ENCODE measurements around the gene HDAC4. TPM values are rescaled to one million over a fixed set of nuclear protein-coding genes. Genes with fewer than 3 reads are reported as not detected.

HDAC4 gene
- total RNA-seq, 1 donor from 2014 or later = 20.4 TPM

DNA sequence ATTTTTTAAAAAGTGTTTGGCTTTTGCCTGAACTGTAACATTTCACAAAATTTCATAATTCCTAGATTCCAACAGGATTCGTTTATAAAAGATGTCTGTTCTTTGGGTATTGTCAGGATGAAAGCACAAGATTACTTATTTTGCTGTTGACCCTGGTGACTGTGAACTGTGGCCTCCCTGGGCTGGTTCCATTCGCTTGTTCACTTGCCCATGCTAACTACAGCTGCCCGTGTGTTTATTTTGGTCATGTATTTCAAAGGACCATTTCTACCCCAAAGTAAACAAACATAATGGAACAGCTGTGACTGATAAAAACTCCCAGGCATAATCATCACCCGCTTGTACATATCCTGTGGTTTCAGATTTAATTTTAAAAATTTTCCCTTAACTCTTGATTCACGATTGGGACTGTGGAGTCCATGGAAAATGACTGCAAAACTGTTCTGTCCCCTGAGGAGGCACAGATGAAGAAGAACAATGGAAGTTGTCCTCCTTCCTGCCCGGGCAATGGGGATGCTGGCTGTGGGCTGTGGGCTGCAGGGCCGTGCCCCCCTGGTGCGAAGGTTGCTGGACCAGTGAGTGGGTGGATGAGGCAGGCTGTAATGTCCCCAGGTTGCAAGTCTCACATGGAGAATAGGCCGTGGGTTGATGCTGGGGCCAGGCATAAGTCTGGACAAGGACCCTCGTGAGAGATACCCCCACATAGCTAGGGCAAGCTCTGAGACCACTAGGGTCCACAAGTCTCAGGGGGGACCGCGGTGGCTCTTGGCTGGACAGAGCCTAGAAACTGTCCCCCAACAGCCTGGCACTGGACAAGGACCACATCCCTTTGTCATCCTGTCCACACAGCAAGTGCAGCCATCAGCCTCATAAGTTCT lies 28.9 kb upstream of the HDAC4 start:
- DNase-seq (ENCODE audit: low spot score in 2 of 2) (no peak), FAIRE-seq (no peak)

DNA sequence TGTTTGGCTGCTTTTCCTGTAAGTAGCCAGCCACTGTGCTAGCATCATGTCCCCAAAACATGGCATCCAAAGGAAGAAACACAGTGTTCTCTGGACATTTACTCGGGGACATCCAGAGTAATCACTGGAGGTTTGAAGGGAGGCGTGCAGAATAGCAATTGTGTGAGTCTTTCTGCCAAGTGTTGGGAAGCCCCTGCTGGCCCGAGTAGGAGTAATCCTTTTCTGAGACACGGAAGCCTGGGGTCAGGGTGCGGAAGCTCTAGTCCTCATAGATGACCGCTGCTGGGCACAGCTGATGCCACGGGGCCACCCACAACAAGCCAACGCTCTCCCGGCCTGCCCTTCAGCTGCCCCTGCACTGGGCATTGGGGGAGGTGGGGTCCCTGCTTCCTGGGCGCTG lies 24.8 kb upstream of the HDAC4 start:
- peak in 1 of 2 donors; percentile 39 for DNase-seq (ENCODE audit: low spot score in 2 of 2)

DNA sequence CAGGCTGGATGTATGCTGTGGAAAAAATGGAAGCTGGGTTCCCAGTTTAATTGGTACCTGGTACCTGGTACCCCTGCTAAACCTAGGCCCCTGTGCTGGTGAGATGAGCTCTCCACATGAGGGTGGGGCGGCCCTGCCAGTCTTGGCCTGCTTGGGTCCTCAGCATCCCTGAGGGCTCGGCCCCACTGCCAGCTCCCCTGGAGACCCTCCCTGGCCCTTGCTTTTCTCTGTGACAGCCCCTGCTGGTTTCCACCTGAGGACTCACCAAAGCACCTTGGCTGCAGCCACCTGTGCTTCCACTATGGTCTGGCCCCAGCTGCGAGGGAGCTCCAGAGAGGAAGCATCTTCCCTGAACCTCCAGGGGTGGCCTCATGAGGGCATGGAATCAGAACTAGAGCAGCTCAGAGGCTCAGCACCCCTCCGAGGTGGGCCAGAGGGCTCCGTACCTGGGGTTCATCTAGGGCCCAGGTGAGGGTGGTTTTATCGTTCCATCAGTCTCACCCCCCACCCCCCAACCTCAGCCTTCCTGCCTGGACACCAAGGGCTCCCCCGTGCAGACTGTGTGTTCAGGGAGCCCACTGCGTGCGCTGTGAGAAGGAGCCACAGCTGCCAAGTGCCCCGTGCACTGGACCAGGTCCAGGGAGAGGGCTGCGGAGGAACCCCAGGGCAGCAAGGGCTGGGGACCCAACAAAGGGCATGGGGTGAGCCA lies 23.7 kb upstream of the HDAC4 start:
- no peak for FAIRE-seq
- no peak for DNase-seq (ENCODE audit: low spot score in 2 of 2)

More for the DNA sequence above, 24.8 kb upstream of the HDAC4 start:
- FAIRE-seq = no peak

DNA sequence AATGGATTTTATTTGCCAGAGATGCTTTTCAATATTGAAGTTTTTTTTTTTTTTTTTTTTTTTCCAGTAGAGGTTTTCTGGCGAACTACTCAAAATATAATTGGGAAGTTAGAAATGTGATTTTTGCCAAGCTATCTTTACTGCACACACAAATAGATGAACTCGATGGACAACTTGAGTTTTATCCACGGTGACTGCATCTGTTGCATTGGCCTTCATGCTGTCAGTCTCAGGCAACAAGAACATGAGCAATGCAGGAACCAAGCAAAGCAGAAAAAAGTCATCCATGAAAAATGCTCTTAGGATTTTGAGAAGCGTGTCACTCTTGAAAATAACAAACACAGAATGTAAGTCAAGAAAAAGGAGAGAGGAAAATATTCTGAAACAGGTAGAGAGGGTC lies 22.7 kb upstream of the HDAC4 start:
- DNase-seq (ENCODE audit: low spot score in 2 of 2) (no peak), FAIRE-seq (no peak)

DNA sequence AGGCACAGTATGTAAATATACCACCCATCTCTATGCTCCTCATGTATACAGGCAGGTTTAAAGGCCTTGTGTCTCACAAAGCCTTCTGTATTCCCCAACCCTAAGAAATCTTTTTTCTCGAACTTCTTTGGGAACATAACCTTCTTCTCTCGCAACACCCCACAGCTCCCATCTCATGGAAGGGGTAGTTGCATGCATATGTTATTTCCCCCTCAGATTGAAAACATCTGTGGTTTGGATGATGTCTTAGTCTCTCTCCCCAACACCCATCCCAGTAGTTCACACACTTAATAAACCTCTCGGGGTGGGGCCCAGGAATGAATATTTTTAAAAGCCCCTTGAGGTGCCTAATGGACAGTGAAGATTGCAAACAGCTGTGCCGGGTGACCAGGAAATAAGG lies 21.0 kb upstream of the HDAC4 start:
- FAIRE-seq (no peak), DNase-seq (ENCODE audit: low spot score in 2 of 2) (no peak)

DNA sequence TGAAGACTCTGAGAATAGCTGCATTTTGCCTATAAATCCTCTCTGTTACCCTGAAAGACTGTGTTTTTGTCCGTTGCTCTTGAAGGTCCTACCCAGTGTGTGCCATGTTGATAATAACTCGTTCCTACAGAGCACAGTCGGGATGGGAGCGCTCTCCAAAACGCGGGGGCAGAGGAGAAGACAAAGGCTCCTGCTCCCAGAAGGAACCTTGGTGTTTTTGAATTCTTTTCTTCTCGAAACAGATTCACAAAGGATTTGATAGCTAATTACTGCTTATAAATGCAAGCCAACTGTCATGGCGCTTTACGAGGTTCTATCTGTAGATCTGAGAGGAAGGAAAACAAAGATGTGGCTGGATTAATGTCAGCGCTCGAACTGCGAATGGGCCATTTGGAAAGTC lies 19.3 kb upstream of the HDAC4 start:
- no peak for DNase-seq (ENCODE audit: low spot score in 2 of 2)
- no peak for FAIRE-seq

DNA sequence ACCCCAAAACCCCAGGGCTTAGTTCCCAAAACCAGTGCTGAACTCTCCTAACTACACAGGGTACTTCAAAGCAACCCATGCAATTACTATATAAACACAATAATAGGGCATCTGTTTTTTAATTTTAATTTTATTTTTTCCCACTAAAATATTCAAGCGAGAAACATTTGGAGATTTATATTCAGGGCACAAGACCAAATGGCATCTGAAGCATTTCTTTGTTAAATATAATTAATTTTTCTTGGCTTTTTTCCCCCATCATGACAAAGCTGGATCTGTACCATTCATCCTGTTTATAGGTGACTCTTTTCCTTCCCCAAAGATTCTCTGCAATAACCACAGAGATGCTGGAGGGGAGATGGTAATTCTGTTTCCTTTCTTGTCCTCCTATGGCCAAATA lies 18.1 kb upstream of the HDAC4 start:
- DNase-seq (ENCODE audit: low spot score in 2 of 2) = no peak

DNA sequence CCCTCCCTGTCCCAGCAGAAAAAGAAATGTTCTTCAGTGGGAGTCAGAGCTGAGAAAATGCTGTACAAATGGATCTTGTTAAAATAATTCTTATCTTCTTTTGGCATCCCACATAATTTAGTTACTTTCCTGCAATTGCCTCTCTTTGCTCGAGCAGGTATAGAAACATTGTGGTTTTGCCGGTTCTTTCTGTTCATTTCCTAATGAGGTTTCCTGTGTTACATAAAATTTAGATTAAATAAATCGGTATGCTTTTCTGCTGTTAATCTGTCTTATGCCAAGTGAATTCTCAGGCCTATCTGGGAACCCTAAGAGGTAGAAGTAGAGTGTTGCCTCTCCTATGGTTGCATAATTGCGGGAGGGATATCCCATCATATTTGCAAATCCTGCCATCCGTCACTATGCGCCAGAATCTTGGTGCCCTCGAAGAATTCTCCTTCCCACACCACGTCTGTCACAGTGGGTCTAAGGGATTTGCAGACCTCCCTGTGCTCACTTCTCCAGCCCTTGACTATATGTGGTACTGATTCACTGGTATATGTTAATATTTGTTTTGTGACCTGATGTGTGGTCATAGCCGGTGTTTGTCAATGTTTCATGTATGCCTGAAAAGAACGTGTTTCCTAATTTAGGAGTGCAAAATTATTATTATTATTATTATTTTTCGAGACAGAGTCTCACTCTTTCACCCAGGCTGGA lies 12.2 kb upstream of the HDAC4 start:
- DNase-seq (ENCODE audit: low spot score in 2 of 2) (no peak), FAIRE-seq (no peak)

More for the DNA sequence above, 18.1 kb upstream of the HDAC4 start:
- FAIRE-seq = no peak

DNA sequence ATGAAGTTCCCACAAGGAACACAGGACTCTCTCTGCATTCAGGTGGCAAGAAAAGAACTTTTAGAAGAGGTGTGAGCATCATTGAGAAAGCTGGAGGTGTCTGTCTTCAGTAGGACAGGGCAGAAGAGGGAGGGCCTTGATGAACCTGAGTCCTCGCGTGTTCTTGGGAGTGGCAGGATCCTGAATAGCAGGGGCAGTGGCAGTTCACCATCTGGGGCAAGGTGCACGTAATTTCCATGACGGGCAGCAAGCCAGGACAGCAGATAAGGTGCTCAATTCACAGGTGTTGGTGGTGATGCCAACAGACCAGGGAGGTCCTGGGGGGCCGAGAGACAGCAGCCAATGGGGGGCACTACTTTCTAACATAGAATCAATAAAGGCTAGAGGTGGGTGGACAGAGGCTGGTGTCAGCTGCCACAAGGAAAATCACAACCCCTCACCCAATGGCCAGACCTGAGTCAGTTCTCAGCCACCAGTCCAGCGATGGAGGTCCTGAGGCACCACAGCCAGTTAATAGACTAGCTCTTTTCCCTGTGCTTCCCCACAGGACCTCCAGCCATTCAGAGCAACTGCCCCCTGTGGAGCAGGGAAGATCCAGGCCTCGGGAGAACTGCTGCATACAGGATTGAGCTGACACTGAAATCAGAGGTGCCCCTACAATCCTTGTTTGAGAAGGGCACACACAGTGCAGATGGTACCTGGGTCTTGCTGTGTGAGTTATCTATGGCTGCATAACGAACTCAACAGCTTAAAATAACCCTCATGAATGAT lies 10.9 kb upstream of the HDAC4 start:
- DNase-seq (ENCODE audit: low spot score in 2 of 2) (no peak), FAIRE-seq (no peak)

DNA sequence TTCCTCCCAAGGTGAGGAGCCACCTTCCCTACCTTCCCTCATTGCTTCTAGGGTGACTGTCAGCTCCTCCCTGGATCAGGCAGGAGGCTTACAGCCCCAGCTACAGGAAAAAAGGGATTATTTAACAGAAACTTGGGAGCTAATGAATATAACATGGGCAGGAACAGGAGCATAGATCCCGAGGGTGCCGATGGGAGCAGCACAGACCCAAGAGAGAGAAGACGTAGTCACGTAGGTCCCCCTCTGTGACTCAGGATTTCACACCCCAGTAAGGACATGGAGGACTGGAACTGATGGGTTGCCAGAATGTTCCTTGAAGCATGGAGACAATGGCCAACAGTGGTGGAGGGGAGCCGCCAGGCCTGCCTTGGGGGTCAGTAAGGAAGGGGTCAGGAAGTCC lies 10.3 kb upstream of the HDAC4 start:
- DNase-seq (ENCODE audit: low spot score in 2 of 2) (no peak), FAIRE-seq (no peak)

DNA sequence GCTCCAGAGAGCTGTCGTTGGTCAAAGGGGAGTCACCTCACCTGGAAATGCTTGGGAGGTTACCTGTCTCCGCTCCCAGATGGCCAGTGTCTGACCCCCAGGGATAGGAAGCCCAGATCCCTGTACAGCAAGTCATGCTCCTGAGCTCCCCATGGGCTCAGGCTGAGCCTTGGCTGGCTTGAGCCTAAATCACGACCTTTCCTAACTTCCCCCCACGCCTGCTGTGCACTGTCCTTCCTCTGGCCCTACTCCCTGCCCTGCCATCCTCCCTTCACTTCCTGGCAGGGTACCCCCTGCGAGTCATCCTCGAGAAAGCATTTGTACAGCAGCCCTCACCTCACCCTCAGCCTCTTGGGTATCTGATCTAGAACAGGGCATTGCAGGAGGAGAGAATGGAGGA lies 9.2 kb upstream of the HDAC4 start:
- FAIRE-seq (no peak), DNase-seq (ENCODE audit: low spot score in 2 of 2) (no peak)

DNA sequence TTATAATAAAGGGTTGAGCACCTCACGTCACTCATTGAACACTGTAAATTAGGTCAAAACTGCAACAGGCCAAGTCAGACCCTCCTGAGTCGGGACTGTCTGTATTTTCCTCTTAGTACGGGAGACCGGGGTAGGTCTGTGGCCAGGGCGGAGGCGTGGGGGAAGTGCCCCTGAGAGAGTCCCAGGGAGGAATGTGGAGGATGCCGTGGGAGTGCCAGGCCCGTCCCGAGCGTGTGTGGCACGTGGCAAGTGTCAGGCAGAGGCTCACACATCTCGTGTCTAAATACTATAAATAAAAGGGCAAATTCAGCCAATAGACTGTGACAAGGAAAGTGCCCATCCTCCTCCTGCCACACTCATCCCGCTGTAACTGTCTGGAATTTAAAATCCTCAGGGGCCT lies 6.3 kb upstream of the HDAC4 start:
- DNase-seq (ENCODE audit: low spot score in 2 of 2) (no peak), FAIRE-seq (no peak)

DNA sequence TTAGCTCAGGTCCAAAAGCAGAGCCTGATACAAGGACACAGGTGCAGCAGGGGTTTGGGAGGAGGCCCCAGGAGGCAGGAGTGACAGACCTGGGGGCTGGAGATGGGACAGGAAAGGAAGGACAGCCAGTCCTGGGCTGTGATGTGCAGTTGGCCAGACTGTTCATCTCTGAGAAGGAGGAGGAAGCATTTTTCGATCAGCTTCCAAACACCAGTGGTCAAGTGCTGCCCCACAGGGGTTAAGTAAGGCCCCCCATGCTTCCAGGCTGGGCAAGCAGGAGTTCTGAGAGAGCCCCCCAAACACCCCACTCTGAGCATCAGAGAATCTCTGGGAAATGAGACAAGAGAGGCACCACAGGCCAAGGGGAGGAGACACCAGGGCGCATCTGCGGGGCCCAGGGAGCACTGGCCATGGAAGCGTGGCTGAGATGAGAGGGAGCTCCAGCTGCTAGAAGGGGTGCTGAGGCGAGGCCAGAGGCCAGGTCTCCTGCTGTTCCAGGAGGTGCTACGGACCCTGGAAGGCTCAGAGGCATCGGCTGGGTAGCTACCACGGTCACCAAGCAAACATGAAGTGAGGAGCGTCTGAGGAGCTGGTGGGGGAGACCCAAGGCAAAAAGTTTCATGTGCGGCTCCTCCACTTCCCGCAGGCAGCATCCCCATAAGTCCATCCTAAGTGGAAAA lies 5.6 kb upstream of the HDAC4 start:
- DNase-seq (ENCODE audit: low spot score in 2 of 2) = no peak

DNA sequence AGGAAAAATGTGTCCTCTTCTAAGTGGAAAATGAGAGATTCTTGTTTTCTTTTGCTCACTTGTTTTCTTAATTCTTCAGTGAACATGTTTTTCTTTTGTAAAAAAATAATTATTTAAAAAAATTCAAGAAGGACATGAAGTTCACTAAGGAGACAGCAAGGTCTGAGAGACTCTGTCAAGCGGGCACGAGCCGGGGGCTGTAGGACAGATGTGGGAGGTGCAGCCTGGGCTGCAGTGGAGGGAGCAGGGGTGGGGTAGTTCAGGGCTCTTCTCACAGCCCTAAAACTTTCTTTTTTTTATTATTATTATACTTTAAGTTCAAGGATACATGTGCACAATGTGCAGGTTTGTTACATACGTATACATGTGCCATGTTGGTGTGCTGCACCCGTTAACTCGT lies 4.3 kb upstream of the HDAC4 start:
- DNase-seq (ENCODE audit: low spot score in 2 of 2) (no peak), FAIRE-seq (no peak)

More for the DNA sequence above, 5.6 kb upstream of the HDAC4 start:
- no peak for FAIRE-seq

DNA sequence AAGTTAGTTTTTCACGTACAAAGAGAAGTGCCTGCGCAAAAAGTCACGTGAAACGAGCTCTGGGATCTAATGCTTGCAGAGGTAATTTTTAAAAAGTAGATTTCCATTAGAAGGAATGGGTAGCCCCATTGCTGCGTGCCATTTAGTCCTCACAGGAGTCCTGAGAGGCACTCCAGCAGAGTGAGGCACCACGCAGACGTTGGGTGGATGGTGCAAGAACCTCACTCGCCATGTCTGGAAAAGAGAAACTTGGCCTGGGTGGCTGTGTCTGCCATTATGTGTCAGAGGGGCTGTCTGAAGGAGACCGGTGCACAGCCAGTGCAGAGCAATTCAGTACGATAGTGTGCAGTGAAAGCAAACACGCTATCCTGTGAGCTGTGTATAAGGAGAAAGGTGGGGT lies 1.8 kb upstream of the HDAC4 start:
- FAIRE-seq = no peak

DNA sequence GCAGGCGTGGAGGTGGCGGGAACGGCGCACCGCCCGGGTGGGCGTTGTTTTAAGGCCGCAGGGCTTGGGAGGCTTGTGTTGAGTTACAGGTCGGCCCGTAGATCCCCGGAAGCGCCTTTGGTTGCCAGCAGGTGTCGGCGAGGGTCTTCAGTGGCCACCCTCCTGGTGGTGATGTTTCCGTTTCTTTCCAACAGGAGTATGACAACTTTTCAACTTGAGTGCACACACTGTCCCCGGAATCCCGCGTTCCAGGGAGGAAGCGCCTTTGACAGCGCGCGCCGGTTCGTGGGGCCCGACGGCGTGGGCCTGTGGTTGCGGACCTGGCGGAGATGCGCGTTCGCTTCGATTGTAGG lies 1.0 kb upstream of the HDAC4 start:
- DNase-seq (ENCODE audit: low spot score in 2 of 2) (peak in 1 of 2 donors; percentile 61), FAIRE-seq (no peak)

More for the DNA sequence above, 1.8 kb upstream of the HDAC4 start:
- DNase-seq (ENCODE audit: low spot score in 2 of 2) = no peak

DNA sequence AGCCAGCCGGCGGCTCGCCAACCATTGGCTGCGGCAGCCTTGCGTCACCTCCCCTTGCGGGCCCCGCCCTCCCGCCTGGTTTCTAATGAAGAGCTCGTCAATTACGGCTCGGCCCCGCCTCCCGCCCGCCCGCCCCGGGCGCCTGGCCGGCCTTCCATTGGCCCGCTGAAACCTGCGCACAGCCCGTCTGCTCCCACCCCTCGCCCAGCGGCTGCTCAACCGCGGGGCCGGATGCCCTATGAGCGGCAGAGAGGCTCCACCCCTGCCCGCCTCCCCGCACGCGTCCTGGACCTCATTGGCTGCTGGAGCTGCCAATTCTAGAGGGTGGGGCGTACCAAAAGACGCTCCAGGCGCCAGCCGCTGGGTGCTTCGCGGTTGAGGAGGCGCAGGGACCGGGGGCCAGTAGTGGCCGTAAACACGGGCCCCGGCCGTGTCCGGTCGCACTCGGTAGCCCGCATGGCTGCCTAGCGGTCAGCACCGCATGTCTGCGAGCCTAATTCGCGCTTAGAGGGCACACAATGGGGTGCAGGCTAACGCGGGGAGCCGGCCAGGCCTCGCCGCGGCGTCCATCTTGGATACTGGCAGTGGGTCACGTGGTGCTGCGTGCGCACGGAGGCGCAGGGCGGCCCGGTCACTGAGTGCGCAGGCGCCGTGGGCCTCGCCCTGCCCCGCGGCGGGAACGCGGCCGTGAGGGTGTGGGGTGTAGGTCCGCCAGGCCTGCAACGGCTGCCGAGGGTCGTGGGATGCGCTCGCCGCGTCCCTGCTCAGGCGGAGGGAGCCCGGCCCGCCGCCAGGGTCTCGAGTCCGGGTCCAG lies 454 bp upstream of the HDAC4 start:
- FAIRE-seq = no peak
- DNase-seq (ENCODE audit: low spot score in 2 of 2) = peak; percentile 99

DNA sequence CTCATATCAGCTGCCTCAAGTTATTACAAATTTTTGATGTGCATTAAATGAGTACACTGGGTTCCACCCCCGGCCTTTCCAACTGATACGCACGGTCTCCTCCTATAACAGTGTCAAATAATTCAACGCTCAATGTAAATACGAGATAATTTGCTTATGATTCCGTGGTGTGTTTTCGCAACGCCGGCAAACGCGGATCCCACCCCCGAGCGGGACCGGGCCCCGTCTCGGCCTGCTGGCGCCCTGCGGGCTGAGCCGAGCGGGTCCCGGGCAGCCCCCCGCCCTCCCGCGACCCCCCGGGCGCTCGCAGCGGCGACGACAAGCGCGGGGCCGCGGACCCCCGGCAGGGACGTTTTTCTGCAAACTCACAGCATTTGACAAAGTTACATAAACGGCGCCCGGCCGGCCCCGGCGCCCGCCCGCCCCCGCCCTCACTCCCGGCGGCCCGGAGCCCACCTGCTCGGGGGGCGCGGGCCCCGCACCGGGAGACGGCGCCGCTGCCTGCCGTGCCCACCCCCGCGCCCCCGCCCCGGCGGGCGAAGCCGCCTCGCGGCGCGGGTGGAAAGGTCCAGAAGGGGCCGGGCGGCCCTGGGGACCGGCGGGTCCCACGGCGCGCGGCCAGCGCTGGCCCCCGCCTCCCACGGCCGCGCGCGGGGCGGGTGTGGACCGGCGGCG lies 762 bp downstream of the HDAC4 start:
- DNase-seq (ENCODE audit: low spot score in 2 of 2) (no peak), FAIRE-seq (no peak)
